HG03066 (cell line): Measurements from ENCODE around the gene ARMC9.

Experiments used
- ATAC-seq: cut with Tn5 transposase; IDR thresholded peaks from one replicate; pipeline ENCODE4 v1.9.1; 2021; ENCODE audit warnings: low read depth; ENCODE audit not compliant: unreplicated experiment

Gene ARMC9

GRCh38 chr2:231306791-231307393 lies 108.5 kb downstream of the ARMC9 start:
- ATAC-seq: no peak

- ATAC-seq: no peak
These were observed 109.8 kb downstream of the ARMC9 start for GRCh38 chr2:231308219-231308618.

- ATAC-seq: no peak
These were observed 110.4 kb downstream of the ARMC9 start for GRCh38 chr2:231308631-231309428.

GRCh38 chr2:231312066-231312465 lies 113.6 kb downstream of the ARMC9 start:
- no peak for ATAC-seq

GRCh38 chr2:231315896-231316295 lies 117.5 kb downstream of the ARMC9 start:
- no peak for ATAC-seq

GRCh38 chr2:231317579-231317978 lies 119.1 kb downstream of the ARMC9 start:
- ATAC-seq: no peak

DNA sequence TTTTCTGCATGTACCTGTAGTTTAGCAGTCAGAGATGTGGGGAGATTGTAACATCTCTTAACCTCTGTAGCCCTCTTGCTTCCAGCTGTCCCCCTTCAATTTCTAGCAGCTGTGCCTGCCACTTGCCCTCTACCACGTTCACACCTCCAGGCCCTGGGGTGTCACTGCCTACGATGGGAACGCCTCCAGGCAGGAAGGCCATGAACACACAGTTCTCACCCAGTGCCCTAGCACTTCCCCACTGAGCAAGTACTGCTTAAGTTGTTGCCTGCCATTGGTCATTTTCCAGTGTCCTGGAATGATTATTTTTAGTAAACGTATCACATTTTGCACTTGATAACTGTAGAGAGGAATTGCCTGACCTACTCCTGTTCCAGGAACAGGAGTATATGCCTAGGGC lies 120.0 kb downstream of the ARMC9 start:
- ATAC-seq: no peak

GRCh38 chr2:231318954-231319353 lies 120.5 kb downstream of the ARMC9 start:
- ATAC-seq: no peak

DNA sequence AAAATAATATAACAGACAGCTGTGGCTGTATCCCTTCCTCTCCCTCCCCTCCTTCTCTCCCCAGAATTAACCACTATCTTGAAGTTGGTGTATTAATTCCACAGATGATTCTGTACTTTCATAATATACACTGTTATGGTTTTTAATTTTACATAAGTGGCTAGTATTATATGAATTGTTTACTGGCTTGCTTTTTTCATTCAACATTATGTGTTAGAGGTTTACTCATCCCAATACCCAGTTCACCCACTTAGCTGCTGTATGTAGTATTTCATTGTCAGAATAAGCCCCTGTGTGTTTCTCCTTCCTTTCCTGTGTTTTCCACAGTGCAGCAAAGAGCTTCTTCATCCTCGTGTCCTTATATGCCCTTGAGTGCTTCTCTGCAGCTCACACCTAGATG lies 121.4 kb downstream of the ARMC9 start:
- ATAC-seq: no peak

DNA sequence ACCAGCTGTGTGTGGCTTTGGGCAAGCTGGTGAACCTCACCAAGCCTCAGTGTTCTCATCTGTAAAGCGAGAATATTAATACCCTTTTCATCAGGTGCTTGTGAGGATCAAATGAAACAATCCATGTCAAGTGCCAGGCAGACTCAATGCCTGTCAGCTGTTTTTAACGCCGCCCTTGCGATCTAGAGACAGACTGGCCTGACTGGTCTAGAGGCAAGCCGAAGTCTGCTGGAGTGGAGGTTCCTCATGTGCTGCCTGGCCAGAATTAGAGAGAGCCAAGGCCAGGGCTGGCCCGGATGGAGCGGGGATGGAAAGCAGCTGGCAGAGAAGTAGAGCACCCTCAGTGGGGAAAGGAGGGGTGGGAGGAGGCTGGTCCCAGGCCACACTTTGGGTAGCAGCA lies 122.6 kb downstream of the ARMC9 start:
- no peak for ATAC-seq

GRCh38 chr2:231321556-231322334 lies 123.3 kb downstream of the ARMC9 start:
- no peak for ATAC-seq

GRCh38 chr2:231323316-231323715 lies 124.9 kb downstream of the ARMC9 start:
- no peak for ATAC-seq

DNA sequence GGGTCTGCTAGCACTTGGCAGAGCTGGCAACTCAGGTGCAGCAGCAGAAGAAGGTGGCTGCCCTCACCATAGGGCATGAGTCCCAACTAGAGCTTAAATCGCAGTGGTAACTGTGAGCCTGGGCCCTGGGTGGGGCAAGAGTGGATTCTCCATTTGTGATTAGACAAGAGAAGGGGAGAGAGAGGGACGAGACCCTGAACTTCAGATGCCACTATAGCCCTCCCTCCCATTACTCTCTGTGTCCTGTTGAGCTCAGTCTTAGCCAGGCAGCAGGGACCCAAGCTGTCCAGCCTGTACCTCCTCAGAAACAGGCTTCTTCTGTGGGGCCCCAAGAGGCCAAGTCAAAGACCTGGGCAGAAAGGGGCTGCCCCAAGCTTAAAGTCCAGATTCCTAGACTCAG lies 127.4 kb downstream of the ARMC9 start:
- ATAC-seq: no peak

DNA sequence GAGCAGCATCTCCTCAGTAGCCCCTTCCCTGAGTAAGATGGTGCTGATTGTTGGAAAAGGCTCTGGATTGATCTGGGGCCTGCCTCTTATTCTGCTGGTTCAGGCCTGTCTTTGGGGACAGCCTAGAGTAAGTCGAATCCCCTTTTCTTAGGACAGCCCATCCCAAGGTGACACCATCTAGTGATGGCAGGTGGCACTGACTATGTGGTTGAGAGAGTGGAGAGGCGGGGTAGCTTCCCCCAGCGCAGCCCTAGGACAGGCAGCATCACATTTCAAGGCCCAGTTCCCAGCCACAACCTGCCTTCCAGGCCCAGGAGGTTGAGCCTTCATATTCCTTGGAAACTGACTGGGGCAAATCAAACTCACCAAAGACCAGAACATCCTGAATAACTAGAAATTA lies 128.0 kb downstream of the ARMC9 start:
- ATAC-seq: no peak

DNA sequence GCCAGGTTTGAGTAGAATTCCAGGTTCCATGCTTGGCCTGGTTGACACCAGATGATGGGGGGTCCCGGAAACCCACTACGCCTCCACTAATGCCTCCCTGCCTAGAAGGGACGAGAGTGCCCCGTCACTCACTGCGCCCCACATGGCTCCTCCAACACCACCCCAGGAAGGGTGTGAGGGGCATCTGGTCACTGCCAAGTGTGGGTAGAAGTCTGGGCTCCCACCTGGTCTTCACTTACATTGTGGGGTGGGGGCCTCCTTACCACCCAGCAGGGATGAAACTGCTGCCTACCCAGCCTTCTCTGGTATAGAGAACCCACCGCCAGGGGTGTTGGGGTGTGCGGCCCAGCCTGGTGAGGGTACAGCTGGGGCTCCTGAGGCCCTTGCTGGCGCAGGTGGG lies 131.9 kb downstream of the ARMC9 start:
- no peak for ATAC-seq

DNA sequence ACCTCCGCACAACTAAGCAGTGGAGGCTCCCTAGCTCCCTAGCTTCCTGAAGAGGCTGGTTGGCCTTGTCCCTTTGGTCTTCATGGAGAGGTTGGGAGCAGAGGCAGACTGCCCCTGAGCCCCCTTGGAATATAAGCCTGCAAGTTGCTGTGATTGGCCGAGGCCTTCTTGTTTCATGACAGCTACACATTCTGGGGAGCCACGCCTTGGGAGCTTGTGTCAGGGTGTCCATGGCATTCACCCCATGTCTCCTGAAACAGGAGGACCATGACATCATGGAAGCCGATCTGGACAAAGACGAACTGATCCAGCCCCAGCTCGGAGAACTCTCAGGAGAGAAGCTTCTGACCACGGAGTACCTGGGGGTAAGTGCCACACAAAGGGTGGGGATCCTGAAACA lies 133.1 kb downstream of the ARMC9 start:
- ATAC-seq: no peak

- no peak for ATAC-seq
These were observed 134.0 kb downstream of the ARMC9 start for GRCh38 chr2:231332388-231332787.

GRCh38 chr2:231332872-231333500 lies 134.6 kb downstream of the ARMC9 start:
- no peak for ATAC-seq

DNA sequence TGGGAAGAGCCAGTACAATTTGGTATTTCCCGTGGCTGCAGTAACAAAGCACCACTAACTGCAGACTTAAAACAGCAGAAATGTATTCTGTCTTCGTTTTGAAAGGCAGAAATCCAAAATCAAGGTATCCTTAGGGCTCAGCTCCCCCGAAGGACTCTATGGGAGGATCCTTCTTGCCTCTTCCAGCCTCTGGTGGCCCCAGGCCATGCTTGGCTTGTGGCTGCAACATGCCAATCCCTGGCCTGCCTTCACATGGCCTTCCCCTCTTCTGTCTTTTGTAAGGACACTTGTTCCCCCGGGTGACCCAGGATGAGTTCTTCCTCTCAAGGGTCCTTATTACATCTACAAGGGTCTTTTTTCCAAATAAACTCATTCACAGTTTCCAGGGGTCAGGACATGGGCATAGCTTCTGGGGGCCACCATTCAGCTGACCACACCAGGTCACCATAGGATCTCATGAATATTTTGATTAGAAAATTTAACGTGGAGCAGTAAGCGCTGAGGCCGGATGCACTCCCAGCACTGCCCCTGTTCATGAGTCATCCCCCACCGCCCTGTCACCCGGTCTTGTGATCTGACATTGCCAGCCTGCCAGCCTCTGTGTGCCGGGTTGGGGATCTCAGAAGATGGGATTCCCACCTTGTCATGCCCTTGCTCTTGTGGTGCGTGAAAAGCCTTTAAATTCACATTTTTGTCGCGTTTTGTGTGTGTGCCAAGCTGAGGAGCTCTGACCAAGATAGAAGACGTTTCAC lies 135.9 kb downstream of the ARMC9 start:
- ATAC-seq: no peak

DNA sequence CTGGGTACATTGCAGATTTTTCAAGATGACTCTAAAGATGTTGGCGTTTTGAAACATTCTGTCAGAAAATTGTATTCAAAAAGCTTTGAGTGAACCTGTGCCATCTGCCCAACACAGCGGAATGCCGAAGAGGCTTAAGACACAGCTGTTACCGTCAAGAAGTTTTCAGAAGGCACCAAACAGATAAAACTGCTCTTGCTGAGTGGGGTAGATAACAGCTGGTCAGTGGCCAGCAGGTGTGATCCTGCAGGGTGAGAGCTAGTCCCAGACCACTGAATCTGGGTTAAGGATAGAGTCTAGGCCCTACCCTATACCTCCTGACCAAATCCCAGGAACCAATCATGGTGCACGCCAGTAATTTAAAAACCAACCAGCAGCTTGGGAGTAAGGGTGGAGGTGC lies 136.6 kb downstream of the ARMC9 start:
- no peak for ATAC-seq
